Activated T-cell treated with anti-CD3 and anti-CD28 coated beads, Interleukin-2, amount 50 U/mL, for 72 hours (primary cell): ENCODE data around the gene CIDEB. TPM values are rescaled to one million over a fixed set of nuclear protein-coding genes. Genes with fewer than 3 reads are reported as not detected.
A peak's percentile ranks its signal among the peaks of the same experiment; 100 is the strongest.

Experiments used
- ATAC-seq, 2 donors: fragments of 150-1000 bp; cut with Tn5 transposase; replicated peaks in 1 of 2; 2 replicates each; pipeline ENCODE4 v1.10.0; 2021; ENCODE audit warnings: moderate library complexity in 2 of 2, mild to moderate bottlenecking in 1 of 2
- DNase-seq, 2 donors: peaks; one replicate each; pipeline ENCODE4 v3.0.0; 2021 to 2022; ENCODE audit warnings: mixed read lengths in 1 of 2
- H3K27ac Mint-ChIP-seq: one replicate; pipeline ENCODE4 v1.8.0; 2022; ENCODE audit warnings: mild to moderate bottlenecking, moderate library complexity, mixed read lengths
- H3K27me3 Mint-ChIP-seq: one replicate; pipeline ENCODE4 v1.8.0; 2022; ENCODE audit warnings: low read depth, mixed read lengths
- H3K36me3 Mint-ChIP-seq, 2 donors: one replicate each; pipeline ENCODE4 v1.8.0; 2022; ENCODE audit warnings: mixed read lengths in 2 of 2, mild to moderate bottlenecking in 1 of 2; ENCODE audit not compliant: insufficient read depth in 2 of 2
- H3K4me1 Mint-ChIP-seq: one replicate; pipeline ENCODE4 v1.8.0; 2022; ENCODE audit warnings: low read depth, mixed read lengths
- H3K4me3 Mint-ChIP-seq, 2 donors: one replicate each; pipeline ENCODE4 v1.8.0; 2022; ENCODE audit warnings: mild to moderate bottlenecking in 2 of 2, mixed read lengths in 2 of 2, moderate library complexity in 2 of 2
- H3K9me3 Mint-ChIP-seq, 2 donors: one replicate each; pipeline ENCODE4 v1.8.0; 2022; ENCODE audit warnings: mixed read lengths in 2 of 2
- total RNA-seq, 2 donors: library from RNA; stranded (reverse); gene quantifications; one replicate each; pipeline ENCODE4 v1.2.3, GENCODE V29; 2022

CIDEB gene
- total RNA-seq, 2 donors from 2014 or later, result 11.6 to 12.9 TPM

DNA sequence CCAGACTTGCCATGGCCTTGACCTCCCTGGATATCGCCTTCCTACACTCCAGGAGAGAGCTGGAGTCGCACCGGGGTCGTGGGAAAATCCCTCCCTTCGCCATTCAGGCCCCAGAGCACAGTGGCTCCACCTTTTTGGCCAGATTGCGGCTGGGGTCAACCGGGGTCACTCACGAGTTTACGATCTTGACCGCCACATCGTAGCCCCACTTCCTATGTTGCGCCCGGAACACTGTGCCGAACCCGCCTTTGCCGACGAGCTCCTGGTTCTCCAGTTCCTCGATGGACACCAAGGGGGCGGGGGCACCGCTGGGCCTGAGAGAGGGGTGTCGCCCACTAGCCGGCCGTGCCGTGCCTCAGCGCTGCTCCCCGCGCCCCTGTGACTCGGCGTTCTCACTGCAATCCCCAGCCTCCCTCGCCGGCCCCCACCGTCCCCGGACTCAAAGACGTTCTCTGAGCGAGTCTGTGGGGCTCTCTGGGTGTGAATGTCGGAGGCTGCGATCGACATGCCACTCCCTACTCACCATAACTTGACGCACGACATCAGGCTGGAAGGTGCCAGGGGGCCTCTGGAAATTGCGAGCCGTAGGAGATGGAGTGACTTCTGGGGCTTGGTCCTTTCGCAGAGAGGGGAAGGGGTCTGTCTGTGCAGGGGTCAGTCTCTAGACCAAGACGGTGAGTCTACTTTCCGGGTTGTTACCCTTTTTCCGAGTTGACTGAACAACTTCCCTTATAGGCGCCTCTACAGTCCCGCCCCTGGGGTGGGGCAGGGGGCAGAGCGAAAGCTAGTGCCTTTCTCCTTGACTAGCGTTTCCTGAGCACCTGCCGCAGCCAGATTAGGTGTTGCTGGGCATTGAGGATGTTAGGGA lies 31.7 kb upstream of the CIDEB start, which contains the start of gene RIPK3:
TSS of gene RIPK3 (minus strand) at position 708 of the 868 bp plus-strand sequence. CDS start at position 543, 165 bp downstream.
- Mint-ChIP-seq H3K4me1 (peaks cover 32% of the 10 kb centered on the region), H3K9me3 (no peaks in the 10 kb centered on the region), H3K4me3 (peak within 1 kb of the TSS; percentile 90 to 91)

DNA sequence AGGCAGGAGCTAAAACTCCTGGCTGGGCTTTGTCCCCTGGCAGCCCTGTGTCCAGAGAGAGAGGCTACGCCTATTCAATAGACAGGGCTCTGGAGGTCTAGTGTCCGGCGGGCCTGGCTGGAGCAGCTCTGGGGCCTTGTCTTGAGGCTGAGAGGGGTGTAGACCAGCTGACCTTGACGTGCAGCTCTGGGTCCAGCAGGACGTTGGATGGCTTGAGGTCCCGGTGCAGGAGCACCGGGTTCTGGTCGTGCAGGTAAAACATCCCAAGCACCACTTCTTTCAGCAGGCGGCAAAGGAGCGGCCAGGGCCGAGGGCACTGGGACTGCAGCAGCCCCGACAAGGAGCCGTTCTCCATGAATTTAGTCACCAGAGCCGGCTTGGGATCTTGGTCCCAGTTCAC lies 31.1 kb upstream of the CIDEB start:
- peak overlapping the region; percentile 90 to 91 for H3K4me3 Mint-ChIP-seq

More for the DNA sequence above, 31.7 kb upstream of the CIDEB start, which contains the start of gene RIPK3:
- ATAC-seq, result peak; percentile 95 to 96
- DNase-seq, result peak; percentile 77 to 80
- peak within 1 kb of the TSS; percentile 69 for H3K27ac Mint-ChIP-seq
- H3K36me3 Mint-ChIP-seq, result peaks cover 0 to 2% of the 10 kb centered on the region in 2 donors
- peaks cover 26% of the 10 kb centered on the region for H3K27me3 Mint-ChIP-seq

DNA sequence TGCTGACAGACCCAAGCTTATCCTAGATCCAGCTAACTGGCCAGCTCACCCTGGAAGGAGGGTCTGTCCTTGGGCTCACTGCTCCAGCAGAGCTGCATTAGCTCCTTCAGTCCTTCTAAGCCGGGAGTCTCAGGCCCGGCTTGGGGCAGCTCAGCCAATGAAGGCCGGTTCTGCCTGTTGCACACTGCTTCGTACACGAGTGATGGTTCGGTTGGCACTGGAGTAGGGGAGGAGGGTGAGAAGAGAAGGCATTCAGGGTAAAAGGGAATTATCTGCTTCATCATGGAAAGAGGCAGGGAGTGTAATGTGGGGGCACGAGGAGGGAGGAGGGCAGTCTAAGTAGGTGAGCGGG lies 30.0 kb upstream of the CIDEB start:
- peaks cover 46% of the 10 kb centered on the region for H3K4me1 Mint-ChIP-seq

More for the DNA sequence above, 31.1 kb upstream of the CIDEB start:
- ATAC-seq (no peak), DNase-seq (no peak)
- peaks cover 39% of the 10 kb centered on the region for H3K4me1 Mint-ChIP-seq
- H3K9me3 Mint-ChIP-seq, result no peaks in the 10 kb centered on the region
- H3K27ac Mint-ChIP-seq, result no peak overlapping the region
- peaks cover 22% of the 10 kb centered on the region for H3K27me3 Mint-ChIP-seq
- peaks cover 0 to 2% of the 10 kb centered on the region in 2 donors for H3K36me3 Mint-ChIP-seq

DNA sequence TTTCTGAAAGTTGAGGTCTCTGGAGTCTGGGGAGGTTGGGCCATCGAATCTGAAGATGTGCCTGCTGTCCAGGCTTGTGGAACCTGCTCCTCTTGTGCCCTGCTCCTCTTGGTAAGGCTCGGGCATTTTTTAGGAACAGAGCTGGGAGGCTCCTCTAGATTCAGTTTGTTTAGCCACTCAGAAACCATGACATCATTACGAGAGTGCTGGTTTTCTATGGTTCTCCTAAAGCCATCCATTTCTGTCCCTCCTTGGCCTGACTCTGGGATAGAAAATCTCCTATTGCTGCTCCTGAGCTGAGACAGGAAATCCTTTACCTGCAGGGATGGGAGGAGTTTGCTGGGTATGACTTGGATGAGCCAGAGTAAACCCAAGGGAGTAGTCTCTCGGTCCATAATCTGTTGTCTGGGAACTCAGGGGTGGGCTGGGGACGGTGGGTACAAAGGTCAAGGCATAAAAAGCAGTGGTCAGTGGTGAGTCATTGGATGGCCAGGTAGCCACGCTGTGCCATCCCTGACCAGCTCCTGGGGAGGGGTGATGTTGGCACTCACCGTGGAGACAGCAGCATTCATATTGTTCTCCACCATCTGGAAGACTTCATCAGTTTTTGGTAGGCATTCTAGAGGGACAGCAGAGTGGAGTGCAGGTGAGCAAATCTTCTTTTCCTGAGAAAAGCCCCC lies 29.5 kb upstream of the CIDEB start:
- Mint-ChIP-seq H3K9me3 (no peaks in the 10 kb centered on the region), H3K4me3 (no peak overlapping the region), H3K27ac (no peak overlapping the region), H3K27me3 (peaks cover 27% of the 10 kb centered on the region), H3K4me1 (peaks cover 49% of the 10 kb centered on the region), H3K36me3 (peaks cover 0 to 2% of the 10 kb centered on the region in 2 donors)
- DNase-seq, result no peak
- no peak for ATAC-seq

More for the DNA sequence above, 30.0 kb upstream of the CIDEB start:
- no peak overlapping the region for H3K27ac Mint-ChIP-seq
- no peaks in the 10 kb centered on the region for H3K9me3 Mint-ChIP-seq
- DNase-seq (no peak), ATAC-seq (no peak)
- H3K36me3 Mint-ChIP-seq, result peaks cover 0 to 2% of the 10 kb centered on the region in 2 donors
- no peak overlapping the region for H3K4me3 Mint-ChIP-seq
- H3K27me3 Mint-ChIP-seq, result peaks cover 26% of the 10 kb centered on the region

DNA sequence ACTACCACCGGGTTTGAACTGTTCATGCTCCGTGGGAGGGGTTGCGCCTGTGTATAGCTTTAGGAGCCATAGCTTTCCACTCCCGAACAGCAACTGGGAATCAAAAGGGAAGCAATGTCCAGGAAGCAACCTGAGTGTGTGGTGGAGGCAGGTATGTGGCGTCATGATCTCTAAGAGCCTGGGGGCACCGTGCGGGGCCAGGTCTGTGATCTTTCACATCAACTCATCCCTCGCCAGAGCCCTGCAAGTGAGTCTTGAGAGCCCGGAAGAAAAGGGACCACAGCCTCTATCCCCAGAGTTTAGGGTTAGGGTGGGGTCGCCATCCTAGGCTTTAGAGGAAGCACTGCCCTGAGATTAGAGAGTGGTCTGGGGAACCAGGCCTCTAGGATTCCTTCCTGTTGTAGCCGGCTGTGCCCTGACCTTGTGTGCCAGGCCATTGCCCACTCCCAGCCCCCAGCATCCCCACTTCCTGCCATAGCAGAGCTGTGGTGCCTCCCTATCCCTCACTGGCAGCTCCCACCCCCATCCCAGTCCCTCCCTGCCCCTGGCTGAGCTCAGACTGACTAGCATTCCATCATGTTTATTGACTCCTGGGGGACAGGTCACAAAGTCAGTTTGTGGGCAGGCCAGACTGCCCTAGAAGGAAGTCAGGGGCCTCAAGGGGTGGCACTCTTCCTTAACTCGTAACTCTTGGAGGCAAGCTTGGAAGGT lies 27.8 kb upstream of the CIDEB start:
- Mint-ChIP-seq H3K4me3 (peak overlapping the region; percentile 53 to 59), H3K27ac (no peak overlapping the region), H3K9me3 (no peaks in the 10 kb centered on the region), H3K4me1 (peaks cover 54% of the 10 kb centered on the region), H3K27me3 (peaks cover 30% of the 10 kb centered on the region), H3K36me3 (peaks cover 0 to 2% of the 10 kb centered on the region in 2 donors)
- ATAC-seq (no peak), DNase-seq (no peak)

DNA sequence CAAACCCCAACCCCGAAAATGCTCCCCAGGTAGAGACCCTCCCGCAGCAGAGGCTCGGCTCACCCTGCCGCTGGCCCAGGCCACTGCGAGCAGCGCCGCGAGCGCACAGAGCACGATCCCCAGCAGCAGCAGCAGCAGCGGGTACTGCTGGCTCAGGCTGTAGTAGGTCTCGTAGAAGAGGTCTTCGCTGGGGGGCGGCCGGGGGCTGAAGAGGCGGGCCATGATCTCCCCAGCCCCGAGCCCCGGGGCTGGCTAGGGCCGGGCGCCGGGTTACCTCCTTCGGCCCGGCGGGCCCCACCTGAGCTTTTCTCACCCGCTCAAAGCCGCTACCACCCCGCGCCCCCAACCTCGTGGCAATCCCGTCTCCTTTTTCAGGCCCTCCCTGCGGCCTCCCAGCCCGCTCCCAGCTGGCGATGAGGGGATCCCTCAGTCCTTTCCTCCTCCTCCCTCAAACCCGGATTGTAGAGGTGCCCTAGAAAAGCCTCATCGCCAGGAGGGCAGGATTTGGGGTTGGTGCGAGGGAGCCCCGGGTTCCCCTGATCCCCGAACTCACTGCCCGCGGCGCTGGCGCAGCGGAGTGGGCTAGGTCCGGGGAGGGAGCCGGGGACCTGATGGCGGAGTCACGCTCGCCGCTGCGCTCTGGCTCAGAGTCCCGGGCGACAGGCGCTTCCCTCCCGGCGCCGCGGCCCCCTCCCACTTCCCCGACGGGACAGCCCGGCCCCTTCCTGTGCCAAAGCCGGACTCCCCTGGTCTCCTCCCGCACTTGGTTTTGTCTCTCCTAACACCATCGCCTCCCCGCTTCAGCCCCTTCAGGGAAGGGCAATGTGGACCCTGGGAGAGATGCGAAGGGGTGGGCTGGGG lies 26.9 kb upstream of the CIDEB start, which contains the start of gene ADCY4:
TSS of gene ADCY4 (minus strand) at position 641 of the 861 bp plus-strand sequence. CDS start at position 222, 419 bp downstream.
- H3K4me3 Mint-ChIP-seq, result peak within 1 kb of the TSS; percentile 71 to 83
- H3K27ac Mint-ChIP-seq, result no peak within 1 kb of the TSS
- H3K4me1 Mint-ChIP-seq, result peaks cover 54% of the 10 kb centered on the region
- peaks cover 30% of the 10 kb centered on the region for H3K27me3 Mint-ChIP-seq
- peak in 1 of 2 donors; percentile 42 for DNase-seq
- peak in 1 of 2 donors; percentile 25 for ATAC-seq
- no peaks in the 10 kb centered on the region for H3K9me3 Mint-ChIP-seq
- H3K36me3 Mint-ChIP-seq, result peaks cover 0 to 2% of the 10 kb centered on the region in 2 donors

DNA sequence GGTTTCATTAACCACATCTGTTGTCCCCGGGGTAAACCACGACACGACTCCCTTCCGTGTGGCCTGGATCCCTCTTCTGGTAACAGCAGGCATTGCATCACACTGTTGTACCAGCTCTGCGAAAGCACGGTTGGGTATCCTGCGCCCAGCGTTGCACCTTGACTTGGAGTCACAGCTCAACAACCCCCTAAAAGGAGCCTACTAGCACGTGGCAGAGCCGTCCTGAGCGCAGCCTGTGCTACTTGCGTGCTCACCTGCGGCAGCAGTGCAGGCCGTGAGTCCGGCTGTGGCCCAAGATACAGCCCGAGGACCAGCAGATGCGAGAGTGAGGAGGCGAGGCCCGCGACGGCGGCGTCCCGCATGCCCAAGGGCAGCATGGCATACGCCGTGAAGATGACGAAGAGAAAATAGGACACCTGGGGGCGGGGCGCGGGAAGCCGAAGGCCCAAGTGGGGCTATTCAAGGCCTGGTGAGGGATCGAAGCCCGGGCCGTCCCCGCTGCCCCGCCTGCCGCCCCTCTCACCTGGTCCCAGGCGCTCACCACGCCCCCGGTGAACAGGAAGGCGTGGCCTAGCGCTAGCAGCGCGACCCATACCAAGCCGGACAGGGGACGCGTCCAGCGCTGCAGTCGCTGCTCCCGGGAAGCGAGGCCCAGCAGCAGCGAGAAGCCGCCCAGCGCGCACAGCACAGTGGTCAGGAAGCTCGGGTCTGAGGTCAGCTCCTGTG lies 24.7 kb upstream of the CIDEB start:
- H3K9me3 Mint-ChIP-seq, result no peaks in the 10 kb centered on the region
- ATAC-seq (peak; percentile 78 to 81), DNase-seq (peak; percentile 84 to 87)
- peak overlapping the region; percentile 83 to 86 for H3K4me3 Mint-ChIP-seq
- peak overlapping the region; percentile 17 for H3K27ac Mint-ChIP-seq
- peaks cover 0 to 2% of the 10 kb centered on the region in 2 donors for H3K36me3 Mint-ChIP-seq
- peaks cover 30% of the 10 kb centered on the region for H3K27me3 Mint-ChIP-seq
- peaks cover 55% of the 10 kb centered on the region for H3K4me1 Mint-ChIP-seq

DNA sequence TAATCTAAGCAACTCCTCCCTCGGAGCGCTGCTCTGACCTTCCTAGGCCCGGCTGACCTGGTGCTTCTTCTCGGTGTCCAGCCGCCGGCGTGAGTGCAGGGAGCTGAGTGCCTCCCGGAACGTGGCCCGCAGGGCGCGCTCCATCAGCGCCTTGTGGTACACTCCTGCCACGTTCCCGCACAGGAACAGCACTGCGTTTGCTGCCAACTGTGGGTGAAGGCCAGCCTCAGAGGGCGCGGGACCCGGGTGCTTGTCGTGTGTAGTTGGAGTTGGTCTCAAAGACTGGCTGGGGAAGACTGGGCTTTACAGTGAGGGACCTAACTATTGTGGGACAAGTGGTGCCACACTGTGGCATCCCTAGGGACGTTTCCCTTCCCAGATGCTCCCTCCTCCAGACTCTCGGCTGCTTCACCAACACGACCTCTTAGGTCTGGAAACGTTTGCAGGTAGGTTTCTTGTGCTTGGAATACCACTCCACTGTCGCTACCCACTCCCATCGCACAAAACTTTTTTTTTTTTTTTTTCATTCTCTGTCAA lies 24.0 kb upstream of the CIDEB start:
- DNase-seq (no peak), ATAC-seq (peak in 1 of 2 donors; percentile 3)
- peaks cover 0 to 2% of the 10 kb centered on the region in 2 donors for H3K36me3 Mint-ChIP-seq
- no peaks in the 10 kb centered on the region for H3K9me3 Mint-ChIP-seq
- peak overlapping the region; percentile 17 for H3K27ac Mint-ChIP-seq
- peaks cover 54% of the 10 kb centered on the region for H3K4me1 Mint-ChIP-seq
- H3K27me3 Mint-ChIP-seq, result peaks cover 30% of the 10 kb centered on the region
- H3K4me3 Mint-ChIP-seq, result peak overlapping the region; percentile 83 to 86

DNA sequence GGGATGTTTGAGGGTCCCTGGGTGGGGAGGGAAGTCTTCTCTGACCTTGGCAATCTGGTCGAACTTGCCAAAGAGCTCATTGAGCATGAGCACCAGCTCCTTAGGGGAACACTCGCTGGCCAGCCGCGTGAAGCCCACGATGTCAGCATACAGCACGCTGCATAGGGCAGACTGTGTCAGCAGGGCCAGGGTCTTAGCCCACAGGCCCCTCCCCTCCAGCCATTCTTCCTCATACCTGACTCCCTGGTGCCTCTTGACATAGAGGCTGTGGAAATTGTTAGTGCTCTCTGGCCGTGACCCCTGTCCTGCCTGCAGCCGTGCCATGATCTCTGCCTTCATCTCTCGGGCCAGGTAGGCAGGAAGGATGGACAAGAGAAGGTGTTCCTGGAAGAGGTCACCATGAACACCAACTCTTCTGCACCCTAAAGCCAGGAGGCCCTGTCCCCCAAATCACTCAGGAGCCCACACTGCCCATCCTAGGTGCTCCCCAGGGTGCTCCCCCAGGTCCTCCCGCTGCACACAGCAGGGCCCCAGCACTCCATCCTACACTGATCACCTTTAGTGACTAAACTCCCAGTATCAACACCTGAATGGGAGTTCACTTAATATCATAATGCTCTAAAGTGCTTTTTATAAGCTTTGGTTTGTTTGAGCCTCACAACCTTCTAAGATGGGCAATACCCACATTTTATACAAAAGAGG lies 23.3 kb upstream of the CIDEB start:
- Mint-ChIP-seq H3K36me3 (no peaks in the 10 kb centered on the region), H3K27ac (no peak overlapping the region), H3K4me1 (peaks cover 54% of the 10 kb centered on the region), H3K4me3 (no peak overlapping the region), H3K9me3 (no peaks in the 10 kb centered on the region), H3K27me3 (peaks cover 30% of the 10 kb centered on the region)
- DNase-seq (no peak), ATAC-seq (no peak)

DNA sequence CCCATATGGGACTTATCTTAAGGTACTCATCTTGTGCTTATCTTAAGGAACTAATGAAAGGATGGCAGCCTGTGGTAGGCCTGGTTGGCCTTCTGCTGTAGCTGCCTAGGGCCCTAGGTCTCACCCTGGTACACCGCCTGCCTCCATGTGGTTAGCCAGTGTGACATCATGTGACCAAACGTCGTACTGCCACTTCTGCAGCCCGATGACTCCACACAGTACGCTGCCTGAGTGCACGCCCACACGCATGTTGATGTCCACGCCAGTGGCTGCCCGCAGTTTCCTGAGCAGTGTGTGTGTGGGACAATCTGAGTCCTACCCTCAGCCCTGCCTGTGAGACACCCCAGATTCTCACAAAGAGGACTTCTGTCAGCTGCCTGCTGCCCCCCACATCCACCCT lies 22.0 kb upstream of the CIDEB start:
- H3K27ac Mint-ChIP-seq, result no peak overlapping the region
- DNase-seq (peak; percentile 67 to 72), ATAC-seq (peak; percentile 45 to 57)
- H3K4me3 Mint-ChIP-seq, result no peak overlapping the region
- H3K9me3 Mint-ChIP-seq, result no peaks in the 10 kb centered on the region
- peaks cover 47% of the 10 kb centered on the region for H3K4me1 Mint-ChIP-seq
- H3K27me3 Mint-ChIP-seq, result peaks cover 21% of the 10 kb centered on the region
- H3K36me3 Mint-ChIP-seq, result no peaks in the 10 kb centered on the region

DNA sequence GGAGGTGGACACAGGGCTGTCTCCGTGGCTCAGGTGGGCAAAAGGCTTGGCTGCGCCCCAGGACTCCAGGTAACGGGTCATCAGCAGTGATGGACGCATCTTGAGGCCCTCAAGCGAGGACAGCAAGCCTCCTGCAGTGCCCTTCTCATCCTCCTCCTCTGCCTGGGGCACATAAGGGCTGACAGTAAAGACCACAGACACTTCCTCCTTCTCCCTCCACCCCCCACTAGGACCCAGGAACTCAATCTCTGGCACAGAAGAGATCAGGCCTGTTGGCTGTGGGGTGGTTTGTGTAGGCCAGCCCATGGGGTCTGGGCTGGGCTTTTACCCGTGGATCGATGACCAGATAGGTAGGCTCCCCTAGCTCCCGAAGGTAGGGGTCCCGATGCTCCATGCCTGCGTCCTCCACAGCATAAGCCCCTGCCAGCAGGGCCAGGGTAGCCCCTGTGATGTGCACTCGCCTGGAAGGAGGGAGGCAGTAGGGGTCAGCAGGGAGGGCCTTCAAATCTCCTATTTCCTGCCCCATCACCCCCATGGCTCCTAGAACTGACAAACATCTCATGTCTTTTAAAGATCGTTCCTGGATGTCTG lies 21.4 kb upstream of the CIDEB start:
- Mint-ChIP-seq H3K4me1 (peaks cover 41% of the 10 kb centered on the region), H3K27me3 (peaks cover 20% of the 10 kb centered on the region), H3K27ac (no peak overlapping the region), H3K9me3 (no peaks in the 10 kb centered on the region), H3K4me3 (no peak overlapping the region), H3K36me3 (no peaks in the 10 kb centered on the region)
- ATAC-seq, result no peak
- DNase-seq, result no peak
